ENCODE data around the gene OR8K5. TPM values are rescaled to one million over a fixed set of nuclear protein-coding genes. Genes with fewer than 3 reads are reported as not detected.

OR8K5 gene
- total RNA-seq, 1 experiment from 2014 or later = not detected

DNA sequence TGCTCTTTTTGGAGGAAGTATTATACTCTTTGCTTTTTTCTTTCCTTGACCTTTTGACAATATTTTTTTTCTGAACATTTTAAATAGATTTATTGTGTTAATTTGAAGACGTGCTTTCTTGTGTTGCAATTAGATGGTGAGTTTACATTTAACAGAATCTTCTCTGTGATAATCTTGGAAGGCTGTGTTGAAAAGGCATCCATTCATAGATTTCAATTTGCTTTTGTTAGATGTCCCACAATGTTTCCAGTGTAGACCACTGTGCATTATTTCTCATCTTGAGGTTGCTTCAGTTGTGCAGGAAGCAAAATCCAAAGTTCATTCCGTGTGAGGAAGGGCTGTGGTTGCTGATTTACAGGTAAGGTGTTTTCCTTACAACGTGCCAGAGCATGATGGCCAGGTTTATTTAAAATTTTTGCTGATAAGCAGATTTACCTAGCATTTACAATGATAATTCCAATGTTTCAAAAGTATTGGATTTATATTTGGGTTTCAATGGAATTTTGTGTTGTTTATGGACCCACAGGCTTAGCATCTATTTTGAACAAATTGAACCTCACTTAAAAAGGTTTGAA lies 12.2 kb upstream of the OR8K5 start:
- H3K27me3 ChIP-seq (ENCODE audit: insufficient read depth, low read length) = no peaks in the 10 kb centered on the region
- no peaks in the 10 kb centered on the region for H3K9me2 ChIP-seq (ENCODE audit: insufficient read depth)
- intact Hi-C loops (cut with micrococcal nuclease) = no loop called here
- ChIA-PET POLR2A (no interaction called here), RAD21 (ENCODE audit: low non-redundant PET in 1 of 2, low total read pairs in 2 of 2, uncharacterized antibody in 2 of 2, unreplicated experiment in 2 of 2) (no interaction called here), CTCF (no interaction called here)
- DNase-seq (ENCODE audit: low read depth, low spot score) (no peak), ATAC-seq (no peak)
- H3K27ac ChIP-seq (ENCODE audit: low read depth, low read length) = no peak overlapping the region
- H3K9ac ChIP-seq (ENCODE audit: low read length) = no peak overlapping the region
- no peak overlapping the region for H3K4me2 ChIP-seq (ENCODE audit: low read length)
- no peak overlapping the region for H3K4me3 ChIP-seq (replicated peaks in 1 of 2; ENCODE audit: low read depth in 1 of 2, low read length in 2 of 2)
- no peaks in the 10 kb centered on the region for H3K79me2 ChIP-seq (ENCODE audit: insufficient read depth, low read length)
- TF ChIP-seq JUND (IDR thresholded peaks at IDR 0.05) (no peak), EGR1 (IDR thresholded peaks at IDR 0.05; ENCODE audit: low read depth) (no peak)
- TF ChIP-seq, protein P1, sequence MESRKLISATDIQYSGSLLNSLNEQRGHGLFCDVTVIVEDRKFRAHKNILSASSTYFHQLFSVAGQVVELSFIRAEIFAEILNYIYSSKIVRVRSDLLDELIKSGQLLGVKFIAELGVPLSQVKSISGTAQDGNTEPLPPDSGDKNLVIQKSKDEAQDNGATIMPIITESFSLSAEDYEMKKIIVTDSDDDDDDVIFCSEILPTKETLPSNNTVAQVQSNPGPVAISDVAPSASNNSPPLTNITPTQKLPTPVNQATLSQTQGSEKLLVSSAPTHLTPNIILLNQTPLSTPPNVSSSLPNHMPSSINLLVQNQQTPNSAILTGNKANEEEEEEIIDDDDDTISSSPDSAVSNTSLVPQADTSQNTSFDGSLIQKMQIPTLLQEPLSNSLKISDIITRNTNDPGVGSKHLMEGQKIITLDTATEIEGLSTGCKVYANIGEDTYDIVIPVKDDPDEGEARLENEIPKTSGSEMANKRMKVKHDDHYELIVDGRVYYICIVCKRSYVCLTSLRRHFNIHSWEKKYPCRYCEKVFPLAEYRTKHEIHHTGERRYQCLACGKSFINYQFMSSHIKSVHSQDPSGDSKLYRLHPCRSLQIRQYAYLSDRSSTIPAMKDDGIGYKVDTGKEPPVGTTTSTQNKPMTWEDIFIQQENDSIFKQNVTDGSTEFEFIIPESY (IDR thresholded peaks at IDR 0.05; ENCODE audit: extremely low read depth, insufficient replicate concordance, low read length) = no peak
- no peaks in the 10 kb centered on the region for H3K36me3 ChIP-seq (ENCODE audit: control insufficient read depth in 1 of 2, insufficient read depth in 2 of 2, low read length in 2 of 2)
- no peaks in the 10 kb centered on the region for H4K20me1 ChIP-seq (ENCODE audit: insufficient read depth)
- H3K4me1 ChIP-seq (ENCODE audit: control insufficient read depth in 1 of 2, insufficient read depth in 2 of 2, low read length in 2 of 2) = no peaks in the 10 kb centered on the region
- H3K9me3 ChIP-seq (ENCODE audit: control insufficient read depth in 1 of 2, insufficient read depth in 1 of 2, low read depth in 1 of 2, low read length in 2 of 2) = peaks cover 8 to 11% of the 10 kb centered on the region in 2 experiments; a peak in 3 of 4 replicates
- H2AFZ ChIP-seq (ENCODE audit: low read depth, low read length, poor library complexity, severe bottlenecking) = no peak overlapping the region
- BruUV-seq (replicated peaks) = no TSS peak

DNA sequence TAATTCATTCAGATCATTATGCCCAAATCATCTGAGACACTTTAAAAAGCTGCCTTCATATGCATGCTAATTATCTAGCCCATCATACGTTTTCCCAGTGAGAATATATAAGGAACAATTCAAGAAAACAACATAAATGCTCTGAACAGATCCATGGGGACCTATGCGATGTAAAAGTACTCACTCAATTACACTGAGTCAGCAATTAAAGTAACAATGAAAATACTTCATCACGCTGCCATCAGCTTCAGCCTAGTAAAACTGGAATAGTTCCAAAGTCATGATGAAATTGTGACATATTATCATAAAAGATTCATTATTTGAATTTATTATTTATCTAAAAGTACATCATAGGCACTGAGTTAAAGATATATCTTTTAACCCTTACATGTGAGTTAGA lies 3.7 kb upstream of the OR8K5 start:
- DNase-seq (ENCODE audit: low read depth, low spot score) (no peak), ATAC-seq (no peak)
- no TSS peak for BruUV-seq (replicated peaks)
- Histone ChIP-seq H3K27ac (ENCODE audit: low read depth, low read length) (no peak overlapping the region), H3K4me1 (ENCODE audit: control insufficient read depth in 1 of 2, insufficient read depth in 2 of 2, low read length in 2 of 2) (no peaks in the 10 kb centered on the region), H2AFZ (ENCODE audit: low read depth, low read length, poor library complexity, severe bottlenecking) (no peak overlapping the region), H4K20me1 (ENCODE audit: insufficient read depth) (no peaks in the 10 kb centered on the region), H3K27me3 (ENCODE audit: insufficient read depth, low read length) (no peaks in the 10 kb centered on the region), H3K36me3 (ENCODE audit: control insufficient read depth in 1 of 2, insufficient read depth in 2 of 2, low read length in 2 of 2) (no peaks in the 10 kb centered on the region), H3K9ac (ENCODE audit: low read length) (no peak overlapping the region), H3K4me2 (ENCODE audit: low read length) (no peak overlapping the region), H3K9me3 (ENCODE audit: control insufficient read depth in 1 of 2, insufficient read depth in 1 of 2, low read depth in 1 of 2, low read length in 2 of 2) (peaks cover 17 to 19% of the 10 kb centered on the region in 2 experiments; a peak in 2 of 4 replicates), H3K9me2 (ENCODE audit: insufficient read depth) (no peaks in the 10 kb centered on the region), H3K79me2 (ENCODE audit: insufficient read depth, low read length) (no peaks in the 10 kb centered on the region), H3K4me3 (replicated peaks in 1 of 2; ENCODE audit: low read depth in 1 of 2, low read length in 2 of 2) (no peak overlapping the region)
- intact Hi-C loops (cut with micrococcal nuclease) = no loop called here
- ChIA-PET POLR2A (no interaction called here), CTCF (no interaction called here), RAD21 (ENCODE audit: low non-redundant PET in 1 of 2, low total read pairs in 2 of 2, uncharacterized antibody in 2 of 2, unreplicated experiment in 2 of 2) (no interaction called here)
- no peak for TF ChIP-seq EZH2 (IDR thresholded peaks at IDR 0.05)
- no peak for TF ChIP-seq ZFX (IDR thresholded peaks at IDR 0.05)
- TF ChIP-seq, protein P2, sequence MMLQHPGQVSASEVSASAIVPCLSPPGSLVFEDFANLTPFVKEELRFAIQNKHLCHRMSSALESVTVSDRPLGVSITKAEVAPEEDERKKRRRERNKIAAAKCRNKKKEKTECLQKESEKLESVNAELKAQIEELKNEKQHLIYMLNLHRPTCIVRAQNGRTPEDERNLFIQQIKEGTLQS (IDR thresholded peaks at IDR 0.05) = no peak
- no peak for TF ChIP-seq CEBPB (IDR thresholded peaks at IDR 0.05; ENCODE audit: low read depth)
- TF ChIP-seq ELF1 (IDR thresholded peaks at IDR 0.05; ENCODE audit: borderline replicate concordance, low read depth) = no peak
- TF ChIP-seq SP1 (IDR thresholded peaks at IDR 0.05; ENCODE audit: low read depth) = no peak
- no peak for TF ChIP-seq TCF7L2 (IDR thresholded peaks at IDR 0.05; ENCODE audit: borderline replicate concordance, extremely low read depth, insufficient read depth, insufficient read length)
- TF ChIP-seq, protein P1 (IDR thresholded peaks at IDR 0.05; ENCODE audit: extremely low read depth, insufficient replicate concordance, low read length) = no peak
- no peak for TF ChIP-seq FOSL1 (IDR thresholded peaks at IDR 0.05; ENCODE audit: low read depth)
- TF ChIP-seq, protein P3, sequence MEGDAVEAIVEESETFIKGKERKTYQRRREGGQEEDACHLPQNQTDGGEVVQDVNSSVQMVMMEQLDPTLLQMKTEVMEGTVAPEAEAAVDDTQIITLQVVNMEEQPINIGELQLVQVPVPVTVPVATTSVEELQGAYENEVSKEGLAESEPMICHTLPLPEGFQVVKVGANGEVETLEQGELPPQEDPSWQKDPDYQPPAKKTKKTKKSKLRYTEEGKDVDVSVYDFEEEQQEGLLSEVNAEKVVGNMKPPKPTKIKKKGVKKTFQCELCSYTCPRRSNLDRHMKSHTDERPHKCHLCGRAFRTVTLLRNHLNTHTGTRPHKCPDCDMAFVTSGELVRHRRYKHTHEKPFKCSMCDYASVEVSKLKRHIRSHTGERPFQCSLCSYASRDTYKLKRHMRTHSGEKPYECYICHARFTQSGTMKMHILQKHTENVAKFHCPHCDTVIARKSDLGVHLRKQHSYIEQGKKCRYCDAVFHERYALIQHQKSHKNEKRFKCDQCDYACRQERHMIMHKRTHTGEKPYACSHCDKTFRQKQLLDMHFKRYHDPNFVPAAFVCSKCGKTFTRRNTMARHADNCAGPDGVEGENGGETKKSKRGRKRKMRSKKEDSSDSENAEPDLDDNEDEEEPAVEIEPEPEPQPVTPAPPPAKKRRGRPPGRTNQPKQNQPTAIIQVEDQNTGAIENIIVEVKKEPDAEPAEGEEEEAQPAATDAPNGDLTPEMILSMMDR (IDR thresholded peaks at IDR 0.05 in 2 of 3, conservative IDR thresholded peaks at IDR 0.05 in 1 of 3; ENCODE audit: borderline replicate concordance in 1 of 3, insufficient read depth in 1 of 3, low read depth in 2 of 3, low read length in 2 of 3) = no peak

Measured in HCT116 (cell line).